ENCODE data around the gene TMEM52.

The TMEM52 gene

DNA sequence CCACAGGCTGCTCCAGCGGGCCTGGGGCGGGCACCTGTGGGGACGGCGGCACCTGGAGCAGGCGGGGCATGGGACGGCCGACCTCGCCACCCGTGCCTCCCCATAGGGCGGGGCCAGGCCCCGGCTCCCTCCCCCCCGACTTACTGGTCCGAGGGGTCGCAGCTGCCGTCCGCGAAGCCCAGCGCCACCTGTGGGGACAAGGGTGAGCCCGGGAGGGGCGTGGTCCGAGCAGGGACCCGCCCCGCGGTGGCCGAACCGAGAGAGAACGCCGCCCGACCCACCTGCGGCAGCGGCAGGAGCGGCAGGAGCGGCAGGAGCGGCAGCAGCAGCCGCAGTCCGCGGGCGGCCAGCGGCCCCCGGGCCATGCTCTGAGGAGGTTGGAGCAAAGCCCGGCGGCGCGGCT, at the start of gene TMEM52:
Gene TMEM52 (minus strand): TSS at position 379 of the 403 bp plus-strand sequence. CDS start 14 bp downstream, at position 365.
- intact Hi-C loops (cut with micrococcal nuclease), result loop anchor here (1.0 kb wide), 1 partner anchor 10 kb away; no protein-coding TSS in a partner anchor
- Mint-ChIP-seq H3K36me3 (ENCODE audit: low read depth) (no peaks in the 10 kb centered on the region), H3K4me3 (peak within 1 kb of the TSS; percentile 70), H3K27me3 (peaks cover 37% of the 10 kb centered on the region), H3K27ac (peak within 1 kb of the TSS; percentile 24), H3K4me1 (ENCODE audit: low read depth) (peaks cover 16% of the 10 kb centered on the region), H3K9me3 (no peaks in the 10 kb centered on the region)

DNA sequence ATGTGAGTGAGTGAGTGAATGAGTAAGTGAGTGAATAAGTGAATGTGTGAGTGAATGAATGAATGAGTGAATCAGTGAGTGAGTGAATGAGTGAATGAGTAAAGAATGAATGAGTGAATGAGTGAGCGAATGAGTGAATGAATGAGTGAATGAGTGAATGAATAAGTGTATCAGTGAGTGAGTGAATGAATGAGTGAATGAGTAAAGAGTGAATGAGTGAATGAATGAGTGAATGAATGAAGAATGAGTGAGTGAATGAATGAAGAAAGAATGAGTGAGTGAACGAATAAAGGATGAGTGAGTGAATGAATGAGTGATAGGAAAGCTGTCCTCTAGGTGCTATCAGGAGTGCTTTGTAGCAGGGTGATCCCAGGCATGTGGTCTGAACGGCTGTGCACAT, 48.8 kb upstream of the TMEM52 start:
- no peak overlapping the region for H3K4me3 Mint-ChIP-seq
- no peaks in the 10 kb centered on the region for H3K9me3 Mint-ChIP-seq
- peaks cover 31% of the 10 kb centered on the region for H3K27me3 Mint-ChIP-seq
- no peak overlapping the region for H3K27ac Mint-ChIP-seq
- H3K4me1 Mint-ChIP-seq (ENCODE audit: low read depth), result peaks cover 26% of the 10 kb centered on the region
- intact Hi-C loops (cut with micrococcal nuclease), result loop anchor here (10.0 kb wide), 1 partner anchor 47 kb away; the partner anchor contains the start of gene GABRD
- H3K36me3 Mint-ChIP-seq (ENCODE audit: low read depth), result no peaks in the 10 kb centered on the region

DNA sequence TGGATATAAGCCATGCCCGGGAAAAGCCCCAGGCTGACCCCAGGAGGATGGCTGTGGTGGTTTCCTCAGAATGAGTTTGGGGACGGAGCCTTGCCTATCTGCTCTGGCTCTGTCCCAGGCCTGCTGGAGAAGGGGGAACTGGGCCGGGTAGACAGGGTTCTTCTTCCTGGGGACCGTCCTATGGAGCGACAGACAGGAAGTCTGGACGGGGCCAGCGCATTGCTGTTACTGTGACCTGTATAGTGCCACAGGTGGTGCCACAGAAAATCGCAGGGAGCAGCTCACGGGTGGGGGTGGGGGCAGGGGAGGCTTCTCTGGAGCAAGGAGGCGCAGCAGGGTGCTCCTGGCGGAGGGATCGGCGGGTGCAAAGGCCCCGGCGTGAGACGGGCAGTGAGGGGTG, 48.1 kb upstream of the TMEM52 start:
- Mint-ChIP-seq H3K36me3 (ENCODE audit: low read depth) (no peaks in the 10 kb centered on the region), H3K4me3 (no peak overlapping the region), H3K27me3 (peaks cover 35% of the 10 kb centered on the region), H3K4me1 (ENCODE audit: low read depth) (peaks cover 26% of the 10 kb centered on the region), H3K9me3 (no peaks in the 10 kb centered on the region), H3K27ac (no peak overlapping the region)
- intact Hi-C loops (cut with micrococcal nuclease), result loop anchor here (10.0 kb wide), 1 partner anchor 48 kb away; the partner anchor contains the start of gene GABRD

DNA sequence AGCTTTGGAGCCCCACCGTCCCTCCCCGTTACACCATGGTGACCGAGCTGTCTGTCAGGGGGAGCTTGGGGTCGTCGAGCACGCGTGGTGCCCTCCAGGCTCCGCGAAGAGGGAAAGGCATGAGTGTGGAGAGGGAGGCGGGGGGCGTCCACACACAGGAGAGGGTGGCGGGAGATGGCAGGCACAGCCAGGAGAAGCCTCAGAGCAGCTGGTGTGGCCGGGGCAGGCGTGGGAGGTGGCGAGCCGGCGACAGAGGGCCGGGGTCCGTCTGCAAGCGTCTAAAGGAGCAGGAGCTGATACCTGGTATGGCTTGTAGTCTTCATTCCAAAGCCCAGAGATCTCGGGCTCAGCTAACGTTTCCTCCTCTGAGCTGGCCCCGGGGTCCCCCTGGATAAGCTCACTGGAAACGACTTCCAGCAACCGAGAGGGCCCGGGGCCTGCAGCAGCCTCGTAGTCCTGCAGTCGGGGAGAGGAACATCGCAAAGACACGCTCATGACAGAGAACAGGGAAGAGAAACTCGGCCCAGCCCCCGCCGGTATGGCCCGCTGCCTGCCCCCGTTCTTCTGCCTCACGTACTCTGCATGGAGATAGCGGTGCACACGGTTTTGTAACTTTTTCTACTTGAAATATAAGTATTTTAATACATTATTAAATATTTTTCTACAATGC, 47.1 kb upstream of the TMEM52 start:
- H3K4me3 Mint-ChIP-seq, result no peak overlapping the region

DNA sequence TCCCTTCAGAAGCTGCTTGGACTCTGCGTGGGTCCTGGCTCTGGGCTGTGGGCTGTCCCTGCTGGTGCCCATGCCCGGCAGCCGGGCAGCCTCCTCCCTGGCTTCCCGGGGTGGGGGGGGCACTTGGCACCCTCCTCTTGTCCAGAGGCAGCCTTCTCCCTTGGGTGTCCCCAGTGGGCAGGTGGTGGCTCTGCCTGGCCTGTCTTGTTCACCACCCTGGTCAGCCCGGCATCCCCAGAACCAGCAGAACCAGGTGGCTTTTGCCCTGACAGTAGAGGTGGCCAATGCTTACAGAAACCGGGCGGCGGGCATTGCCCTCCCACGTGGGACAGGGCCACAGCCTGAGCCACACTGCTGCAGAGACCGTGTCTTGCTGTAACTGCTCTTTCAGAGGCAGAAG, 46.5 kb upstream of the TMEM52 start:
- H3K4me3 Mint-ChIP-seq, result no peak overlapping the region
- peak overlapping the region; percentile 72 for H3K27ac Mint-ChIP-seq
- no peaks in the 10 kb centered on the region for H3K9me3 Mint-ChIP-seq
- intact Hi-C loops (cut with micrococcal nuclease), result loop anchor here (10.0 kb wide), 1 partner anchor 49 kb away; the partner anchor contains the start of gene GABRD
- H3K27me3 Mint-ChIP-seq, result peaks cover 49% of the 10 kb centered on the region
- peaks cover 30% of the 10 kb centered on the region for H3K4me1 Mint-ChIP-seq (ENCODE audit: low read depth)
- no peaks in the 10 kb centered on the region for H3K36me3 Mint-ChIP-seq (ENCODE audit: low read depth)

More for the DNA sequence above, 47.1 kb upstream of the TMEM52 start:
- intact Hi-C loops (cut with micrococcal nuclease), result loop anchor here (10.0 kb wide), 1 partner anchor 49 kb away; the partner anchor contains the start of gene GABRD
- Mint-ChIP-seq H3K27me3 (peaks cover 43% of the 10 kb centered on the region), H3K4me1 (ENCODE audit: low read depth) (peaks cover 26% of the 10 kb centered on the region), H3K9me3 (no peaks in the 10 kb centered on the region), H3K27ac (peak overlapping the region; percentile 72), H3K36me3 (ENCODE audit: low read depth) (no peaks in the 10 kb centered on the region)

DNA sequence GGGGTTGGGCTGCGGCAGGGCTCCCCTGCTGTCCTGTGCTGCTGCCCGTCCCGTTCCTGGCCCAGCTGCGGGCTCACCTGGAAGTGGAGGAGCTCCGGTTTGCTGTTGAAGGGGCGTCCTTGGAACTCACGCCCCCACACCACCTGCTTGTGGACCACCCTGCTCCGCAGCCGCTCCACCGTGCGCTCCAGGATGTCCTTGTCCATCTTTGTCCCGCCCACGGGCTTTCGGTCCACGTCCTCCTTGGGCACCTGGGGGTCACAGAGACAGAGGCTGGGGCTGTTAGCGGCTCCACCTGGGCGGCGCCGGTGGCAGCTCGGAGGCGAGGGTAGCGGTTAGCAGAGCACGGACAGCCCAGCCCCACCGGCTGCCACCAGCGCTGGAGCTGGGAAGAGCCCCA, 45.7 kb upstream of the TMEM52 start:
- intact Hi-C loops (cut with micrococcal nuclease), result loop anchor here (10.0 kb wide), 1 partner anchor 50 kb away; the partner anchor contains the start of gene GABRD
- no peaks in the 10 kb centered on the region for H3K9me3 Mint-ChIP-seq
- H3K27me3 Mint-ChIP-seq, result peaks cover 54% of the 10 kb centered on the region

DNA sequence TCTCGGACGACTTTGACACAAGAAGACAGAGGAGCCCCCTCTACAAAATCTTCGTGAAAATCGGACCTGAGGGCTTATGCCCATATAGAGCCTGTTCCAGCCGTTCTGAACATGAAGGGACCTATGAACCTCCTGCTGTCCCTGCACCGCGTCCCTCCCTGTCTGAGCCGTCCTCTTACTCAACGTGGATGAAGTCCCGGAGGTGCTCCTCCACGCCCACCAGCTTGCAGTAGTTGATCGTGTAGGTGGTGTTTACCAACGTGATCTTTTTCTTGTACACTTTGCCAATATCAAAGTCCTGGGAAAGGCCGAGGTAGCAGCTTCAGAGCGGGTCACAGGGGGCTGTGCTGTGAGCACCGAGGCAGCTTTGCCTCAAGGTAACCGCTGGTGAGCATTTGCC, 44.5 kb upstream of the TMEM52 start:
- Mint-ChIP-seq H3K4me1 (ENCODE audit: low read depth) (peaks cover 26% of the 10 kb centered on the region), H3K9me3 (no peaks in the 10 kb centered on the region), H3K4me3 (no peak overlapping the region), H3K36me3 (ENCODE audit: low read depth) (no peaks in the 10 kb centered on the region), H3K27me3 (peaks cover 57% of the 10 kb centered on the region), H3K27ac (no peak overlapping the region)
- intact Hi-C loops (cut with micrococcal nuclease), result loop anchor here (10.0 kb wide), 1 partner anchor 51 kb away; the partner anchor contains the start of gene GABRD

More for the DNA sequence above, 45.7 kb upstream of the TMEM52 start:
- no peaks in the 10 kb centered on the region for H3K36me3 Mint-ChIP-seq (ENCODE audit: low read depth)
- peaks cover 30% of the 10 kb centered on the region for H3K4me1 Mint-ChIP-seq (ENCODE audit: low read depth)
- no peak overlapping the region for H3K27ac Mint-ChIP-seq
- no peak overlapping the region for H3K4me3 Mint-ChIP-seq

DNA sequence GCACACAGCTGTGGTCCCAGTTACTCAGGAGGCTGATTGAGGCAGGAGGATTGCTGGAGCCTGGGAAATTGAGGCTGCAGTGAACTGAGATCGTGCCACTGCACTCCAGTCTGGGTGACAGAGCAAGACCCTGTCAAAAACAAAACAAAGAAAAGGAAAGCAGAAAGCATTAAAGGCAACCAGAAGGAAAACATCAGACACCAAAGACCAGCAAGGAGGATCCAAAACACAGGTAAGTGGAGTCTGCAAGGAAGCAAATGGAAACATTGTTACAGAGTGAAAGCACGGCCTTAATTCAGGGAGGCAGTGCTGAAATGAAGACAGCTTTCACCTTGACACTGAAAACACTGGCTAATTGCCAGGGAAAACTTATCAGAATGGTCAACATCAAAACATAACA, 43.7 kb upstream of the TMEM52 start:
- Mint-ChIP-seq H3K4me3 (no peak overlapping the region), H3K36me3 (ENCODE audit: low read depth) (no peaks in the 10 kb centered on the region), H3K4me1 (ENCODE audit: low read depth) (peaks cover 20% of the 10 kb centered on the region), H3K9me3 (no peaks in the 10 kb centered on the region), H3K27ac (no peak overlapping the region), H3K27me3 (peaks cover 54% of the 10 kb centered on the region)
- intact Hi-C loops (cut with micrococcal nuclease), result loop anchor here (10.0 kb wide), 1 partner anchor 52 kb away; the partner anchor contains the start of gene GABRD

DNA sequence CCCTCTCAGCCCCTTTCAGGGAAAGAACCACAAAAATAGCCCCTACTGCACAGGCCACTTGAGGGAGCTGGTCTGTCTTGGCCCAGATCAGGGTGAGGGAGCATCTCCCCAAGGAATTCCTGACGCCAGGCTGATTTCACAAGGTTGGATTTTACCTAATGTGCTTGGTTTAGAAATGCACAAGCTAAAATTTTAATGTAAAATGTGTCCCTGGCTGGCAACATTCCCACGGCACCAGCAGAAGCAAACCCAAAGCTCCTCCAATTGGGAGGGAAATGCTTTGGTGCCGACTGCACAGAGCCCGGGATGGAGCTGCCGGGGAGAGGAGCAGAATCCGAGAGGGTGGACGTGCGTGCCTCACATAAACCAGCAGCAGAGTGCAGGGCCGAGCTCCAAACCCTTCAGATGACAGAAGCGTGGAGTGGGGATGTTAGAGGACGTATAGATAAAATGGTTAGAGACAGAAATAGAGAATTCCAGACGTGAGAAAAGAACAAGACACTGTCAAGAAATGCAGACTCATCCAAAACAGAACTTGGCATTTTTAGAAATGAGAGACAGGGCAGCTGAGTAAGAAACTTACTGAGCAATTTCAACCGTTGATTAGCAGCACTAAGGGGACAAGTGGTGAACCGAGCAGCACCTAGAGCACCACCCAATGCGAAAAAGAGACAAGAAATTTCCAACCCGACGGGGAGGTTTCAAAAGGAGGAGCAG, 41.6 kb upstream of the TMEM52 start:
- peaks cover 4% of the 10 kb centered on the region for H3K4me1 Mint-ChIP-seq (ENCODE audit: low read depth)
- peaks cover 43% of the 10 kb centered on the region for H3K27me3 Mint-ChIP-seq
- H3K27ac Mint-ChIP-seq, result no peak overlapping the region
- no peak overlapping the region for H3K4me3 Mint-ChIP-seq
- no peaks in the 10 kb centered on the region for H3K36me3 Mint-ChIP-seq (ENCODE audit: low read depth)
- no peaks in the 10 kb centered on the region for H3K9me3 Mint-ChIP-seq
- intact Hi-C loops (cut with micrococcal nuclease), result loop anchor here (2.0 to 10.0 kb wide), 2 partner anchors 54 to 86 kb away; partner anchors contain the start of gene GABRD

DNA sequence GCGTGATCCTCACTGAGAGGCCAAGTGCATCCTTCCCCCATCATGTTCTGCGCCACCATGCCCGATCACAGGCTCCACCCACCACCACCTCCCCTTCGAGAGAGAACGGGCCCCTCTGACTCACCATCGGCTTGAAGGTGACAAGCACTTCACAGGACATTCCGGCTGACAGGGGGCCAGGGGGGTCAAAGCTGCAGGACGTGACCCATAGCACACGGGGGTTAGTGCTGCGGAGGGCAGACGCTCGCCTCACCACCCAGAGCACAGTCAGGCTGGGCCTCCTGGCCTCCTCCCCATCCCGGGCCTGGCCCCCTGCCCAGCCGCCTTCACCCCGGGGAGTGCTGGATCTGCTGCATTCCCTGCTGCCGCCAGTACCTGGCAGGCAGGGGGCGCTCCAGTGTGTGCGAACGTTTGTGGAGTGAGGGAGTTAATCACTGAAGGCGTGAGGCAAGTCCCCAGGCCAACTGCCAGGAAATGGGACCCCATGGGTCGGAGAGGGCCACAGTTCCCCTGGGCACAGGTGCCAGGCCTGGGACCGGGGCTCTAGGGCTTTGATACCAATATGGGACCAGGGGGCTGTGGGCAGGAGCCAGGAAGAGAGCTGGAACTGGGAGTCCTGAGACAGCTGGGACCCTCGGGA, 40.9 kb upstream of the TMEM52 start:
- Mint-ChIP-seq H3K4me3 (no peak overlapping the region), H3K4me1 (ENCODE audit: low read depth) (peaks cover 4% of the 10 kb centered on the region), H3K36me3 (ENCODE audit: low read depth) (no peaks in the 10 kb centered on the region), H3K27ac (no peak overlapping the region), H3K9me3 (peaks cover 4% of the 10 kb centered on the region), H3K27me3 (peaks cover 42% of the 10 kb centered on the region)
- intact Hi-C loops (cut with micrococcal nuclease), result loop anchor here (2.0 to 10.0 kb wide), 2 partner anchors 55 to 87 kb away; partner anchors contain the start of gene GABRD

DNA sequence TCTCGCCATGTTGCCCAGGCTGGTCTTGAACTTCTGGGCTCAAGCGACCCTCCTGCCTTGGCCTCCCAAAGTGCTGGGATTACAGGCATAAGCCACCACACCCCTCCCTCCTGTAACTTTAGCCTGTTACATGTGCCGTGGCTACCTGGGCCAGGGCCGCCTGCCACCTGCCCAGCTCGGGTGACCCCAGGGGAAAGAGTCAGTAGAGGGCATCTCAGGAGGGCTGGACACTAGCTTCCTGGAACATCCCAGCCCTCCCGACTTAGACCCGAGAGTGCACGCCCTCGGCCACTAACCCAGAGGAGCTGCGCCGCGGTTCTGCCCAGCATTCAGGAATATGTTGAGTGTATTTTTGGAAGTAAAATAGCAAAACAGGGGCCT, 40.4 kb upstream of the TMEM52 start:
- intact Hi-C loops (cut with micrococcal nuclease), result no loop called here
- Mint-ChIP-seq H3K27ac (no peak overlapping the region), H3K4me3 (no peak overlapping the region), H3K9me3 (peaks cover 8% of the 10 kb centered on the region), H3K27me3 (peaks cover 39% of the 10 kb centered on the region), H3K4me1 (ENCODE audit: low read depth) (peaks cover 4% of the 10 kb centered on the region), H3K36me3 (ENCODE audit: low read depth) (no peaks in the 10 kb centered on the region)

DNA sequence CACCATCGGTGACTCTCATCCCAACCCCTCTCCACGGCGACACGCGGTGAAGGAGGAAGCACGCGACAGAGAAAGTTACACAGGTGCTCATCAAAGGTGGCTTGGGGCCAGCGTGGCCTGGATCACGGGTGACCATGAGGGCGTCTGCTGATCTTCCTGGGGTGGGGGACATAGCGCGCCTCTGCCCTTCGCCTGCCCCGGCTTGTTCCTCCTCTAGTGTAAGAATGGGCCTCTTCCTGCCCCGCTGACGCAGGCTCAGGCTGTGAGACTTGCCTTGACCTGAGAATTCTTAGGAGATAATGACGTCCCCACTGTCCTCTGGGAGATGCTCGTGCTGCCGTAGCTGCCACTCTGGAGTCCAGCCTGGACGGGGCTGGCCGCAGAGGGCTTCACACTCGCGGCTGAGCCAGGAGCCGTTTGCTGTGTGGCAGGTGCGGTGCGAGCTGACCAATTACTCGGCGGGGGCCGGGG, 39.0 kb upstream of the TMEM52 start:
- peaks cover 4% of the 10 kb centered on the region for H3K4me1 Mint-ChIP-seq (ENCODE audit: low read depth)
- H3K36me3 Mint-ChIP-seq (ENCODE audit: low read depth), result no peaks in the 10 kb centered on the region
- H3K9me3 Mint-ChIP-seq, result peaks cover 8% of the 10 kb centered on the region
- peaks cover 39% of the 10 kb centered on the region for H3K27me3 Mint-ChIP-seq
- no peak overlapping the region for H3K27ac Mint-ChIP-seq
- no peak overlapping the region for H3K4me3 Mint-ChIP-seq
- intact Hi-C loops (cut with micrococcal nuclease), result no loop called here

DNA sequence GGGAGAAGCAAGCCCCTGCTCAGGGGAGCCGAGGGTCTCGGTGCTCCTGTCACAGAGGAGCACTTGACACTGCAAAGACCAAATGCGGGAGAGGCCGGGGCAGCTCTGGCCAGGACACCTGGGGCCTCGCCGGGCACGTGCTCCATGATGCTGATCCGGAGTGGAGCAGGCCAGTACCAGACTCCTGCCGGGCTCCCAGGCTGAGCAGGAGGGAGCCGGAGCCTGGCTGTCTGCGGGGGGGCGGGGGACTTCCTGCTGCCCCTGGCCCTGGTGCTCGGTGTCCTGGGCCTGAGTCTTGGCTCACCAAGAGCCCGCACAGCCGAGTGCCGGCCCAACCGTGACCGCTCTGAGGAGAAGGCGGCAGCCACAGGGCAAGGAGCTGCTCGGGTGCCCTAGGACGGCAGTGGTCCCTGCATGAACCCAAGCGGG, 38.5 kb upstream of the TMEM52 start:
- Mint-ChIP-seq H3K4me3 (no peak overlapping the region), H3K27ac (no peak overlapping the region), H3K9me3 (peaks cover 8% of the 10 kb centered on the region), H3K4me1 (ENCODE audit: low read depth) (peaks cover 4% of the 10 kb centered on the region), H3K27me3 (peaks cover 36% of the 10 kb centered on the region), H3K36me3 (ENCODE audit: low read depth) (no peaks in the 10 kb centered on the region)
- intact Hi-C loops (cut with micrococcal nuclease), result no loop called here
